ENCODE data around the gene SLC2A14.
"Not testable (repeated sequence)": the region's sequence is repeated elsewhere in the genome, so short reads cannot be mapped to it uniquely, and the experiment has no call there.

The SLC2A14 gene

DNA sequence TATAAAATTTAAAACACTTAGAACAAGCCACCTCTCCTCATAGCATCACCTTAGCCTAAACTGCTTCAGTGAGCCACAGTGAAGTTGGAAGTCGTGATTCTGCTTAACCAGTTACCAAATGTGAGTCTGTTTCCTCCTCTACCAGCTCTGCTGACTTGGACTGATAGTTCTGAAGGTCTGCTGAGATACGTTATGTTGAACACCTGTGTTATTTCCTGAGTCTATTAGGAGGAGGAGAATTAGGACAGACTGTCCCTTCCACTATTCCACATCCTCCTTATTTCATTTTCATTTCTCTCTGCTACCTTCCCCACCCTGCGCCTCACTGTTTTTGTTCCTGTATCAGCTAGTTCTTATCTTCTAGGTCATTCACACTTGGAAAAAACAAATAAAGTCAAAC, 2.4 kb downstream of the SLC2A14 start:
- DNase-seq (ENCODE audit: low spot score) (no peak), FAIRE-seq (no peak)

- no peak for DNase-seq (ENCODE audit: low spot score)
- no peak for FAIRE-seq
Observed at GRCh38 chr12:7869137-7869536, 3.6 kb downstream of the SLC2A14 start.

GRCh38 chr12:7868391-7868790, 4.3 kb downstream of the SLC2A14 start:
- no peak for FAIRE-seq
- no peak for DNase-seq (ENCODE audit: low spot score)

DNA sequence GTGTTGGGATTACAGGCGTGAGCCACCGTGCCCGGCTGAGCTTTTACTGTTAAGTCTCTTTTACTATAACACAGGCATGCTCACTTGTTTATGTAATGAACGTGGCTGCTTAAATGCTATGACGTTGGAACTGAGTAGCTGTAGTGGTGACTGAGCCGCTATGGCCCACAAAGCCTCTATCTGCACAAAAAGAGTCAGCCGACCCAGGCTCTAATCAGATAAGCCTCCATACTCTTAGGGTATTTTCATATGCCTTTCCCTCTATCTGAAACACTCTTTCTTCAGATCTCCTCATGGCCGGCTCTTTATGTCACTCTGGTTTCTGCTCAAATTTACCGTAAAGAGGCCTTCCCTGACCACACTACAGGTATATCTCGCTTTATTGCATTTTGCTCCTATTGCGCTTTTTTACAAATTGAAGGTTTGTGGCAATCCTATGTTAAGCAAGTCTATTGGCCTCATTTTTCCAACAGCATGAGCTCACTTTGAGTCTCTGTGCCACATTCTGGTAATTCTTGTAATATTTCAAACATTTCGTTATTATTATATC, 8.0 kb downstream of the SLC2A14 start:
- no peak for FAIRE-seq
- DNase-seq (ENCODE audit: low spot score) = no peak

DNA sequence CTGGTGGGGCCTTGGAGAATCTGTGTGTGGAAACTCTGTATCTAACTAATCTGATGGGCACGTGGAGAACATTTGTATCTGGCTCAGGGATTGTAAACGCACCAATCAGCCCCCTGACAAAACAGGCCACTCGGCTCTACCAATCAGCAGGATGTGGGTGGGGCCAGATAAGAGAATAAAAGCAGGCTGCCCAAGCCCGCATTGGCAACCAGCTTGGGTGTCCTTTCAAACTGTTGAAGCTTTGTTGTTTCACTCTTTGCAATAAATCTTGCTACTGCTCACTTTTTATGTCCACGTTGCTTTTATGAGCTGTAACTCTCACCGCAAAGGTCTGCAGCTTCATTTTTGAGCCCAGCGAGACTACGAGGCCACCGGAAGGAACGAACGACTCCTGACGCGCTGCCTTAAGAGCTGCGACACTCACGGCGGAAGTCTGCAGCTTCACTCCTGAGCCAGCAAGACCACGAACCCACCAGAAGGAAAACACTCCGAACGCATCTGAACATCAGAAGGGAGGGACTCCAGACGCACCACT, 9.8 kb downstream of the SLC2A14 start:
- not testable (repeated sequence) for FAIRE-seq; DNase-seq (ENCODE audit: low spot score)

DNA sequence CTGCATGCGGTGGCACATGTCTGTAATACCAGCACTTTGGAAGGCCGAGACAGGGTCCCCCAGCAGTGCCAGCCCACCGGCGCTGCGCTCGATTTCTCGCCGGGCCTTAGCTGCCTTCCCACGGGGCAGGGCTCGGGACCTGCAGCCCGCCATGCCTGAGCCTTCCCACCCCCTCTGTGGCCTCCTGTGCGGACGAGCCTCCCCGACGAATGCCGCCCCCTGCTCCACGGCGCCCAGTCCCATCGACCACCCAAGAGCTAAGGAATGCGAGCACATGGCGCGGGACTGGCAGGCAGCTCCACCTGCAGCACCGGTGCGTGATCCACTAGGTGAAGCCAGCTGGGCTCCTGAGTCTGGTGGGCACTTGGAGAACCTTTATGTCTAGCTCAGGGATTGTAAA, 10.4 kb downstream of the SLC2A14 start:
- not testable (repeated sequence) for DNase-seq (ENCODE audit: low spot score); FAIRE-seq

- DNase-seq (ENCODE audit: low spot score) (no peak), FAIRE-seq (no peak)
Observed at GRCh38 chr12:7859552-7859951, 13.2 kb downstream of the SLC2A14 start.

- DNase-seq (ENCODE audit: low spot score) = no peak
- no peak for FAIRE-seq
Observed at GRCh38 chr12:7857971-7858370, 14.7 kb downstream of the SLC2A14 start.

DNA sequence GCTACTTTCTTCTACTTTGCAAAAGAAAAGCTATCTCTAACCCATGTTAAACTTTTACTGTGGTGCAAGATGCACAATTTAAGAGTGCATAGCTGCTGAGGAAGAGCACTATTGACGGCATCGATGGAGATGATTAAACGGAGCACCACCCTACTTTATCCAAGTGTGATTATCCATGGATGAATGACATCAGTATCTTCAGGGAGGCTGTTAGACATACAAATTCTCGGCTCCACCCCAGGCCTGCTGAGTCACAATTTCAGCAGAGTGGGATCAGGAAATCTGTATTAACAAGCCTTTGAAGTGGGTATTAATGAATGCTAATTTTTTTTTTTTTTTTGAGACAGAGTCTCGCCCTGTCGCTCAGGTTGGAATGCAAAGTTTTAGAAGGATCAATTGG, 16.2 kb downstream of the SLC2A14 start:
- no peak for DNase-seq (ENCODE audit: low spot score)
- no peak for FAIRE-seq

GRCh38 chr12:7853557-7853956, 19.2 kb downstream of the SLC2A14 start:
- FAIRE-seq (no peak), DNase-seq (ENCODE audit: low spot score) (no peak)

DNA sequence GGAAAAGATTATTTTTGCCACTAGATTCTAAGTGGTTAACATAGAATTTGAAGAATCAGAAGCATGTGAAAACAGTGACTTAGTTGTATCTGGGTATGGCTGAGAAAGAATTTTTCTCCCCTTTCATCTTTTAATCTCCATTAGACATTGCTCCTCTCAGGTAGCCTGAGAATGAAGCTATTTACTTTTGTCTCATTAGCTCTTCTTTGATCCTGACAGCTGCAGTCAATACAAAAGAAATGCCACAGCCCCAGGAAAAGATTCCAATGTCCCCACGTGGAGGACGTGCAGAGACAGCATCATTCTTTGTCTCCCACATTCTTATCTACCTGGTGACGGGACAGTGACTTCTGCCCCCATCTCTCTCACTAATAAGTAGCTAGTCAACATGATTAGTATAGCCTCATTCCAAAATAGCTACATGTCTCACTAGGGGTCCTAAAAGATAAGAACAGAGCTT, 21.1 kb downstream of the SLC2A14 start:
- peak; percentile 97 for FAIRE-seq
- DNase-seq (ENCODE audit: low spot score) = not testable (repeated sequence)

DNA sequence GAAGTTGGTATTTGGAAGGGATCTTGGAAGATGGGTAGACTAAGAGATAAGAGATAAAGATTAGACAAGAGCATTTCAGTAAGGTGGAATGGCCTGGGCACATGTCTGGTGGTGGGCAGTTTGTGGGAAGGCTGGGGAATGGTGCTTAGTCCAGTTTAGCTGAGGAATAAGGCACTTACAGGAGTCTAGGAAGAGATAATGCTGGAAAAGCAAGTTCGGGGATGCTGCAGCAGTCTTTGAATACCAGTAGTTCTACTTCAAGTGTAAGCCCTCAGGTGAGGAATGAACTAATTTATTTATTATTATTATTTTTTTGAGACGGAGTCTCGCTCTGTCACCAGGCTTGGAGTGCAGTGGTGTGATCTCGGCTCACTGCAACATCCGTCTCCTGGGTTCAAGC, 22.6 kb downstream of the SLC2A14 start:
- not testable (repeated sequence) for DNase-seq (ENCODE audit: low spot score); FAIRE-seq

GRCh38 chr12:7848098-7848422, 24.7 kb downstream of the SLC2A14 start:
- FAIRE-seq; DNase-seq (ENCODE audit: low spot score): not testable (repeated sequence)

GRCh38 chr12:7847226-7848097, 25.3 kb downstream of the SLC2A14 start:
- FAIRE-seq = peak; percentile 80

DNA sequence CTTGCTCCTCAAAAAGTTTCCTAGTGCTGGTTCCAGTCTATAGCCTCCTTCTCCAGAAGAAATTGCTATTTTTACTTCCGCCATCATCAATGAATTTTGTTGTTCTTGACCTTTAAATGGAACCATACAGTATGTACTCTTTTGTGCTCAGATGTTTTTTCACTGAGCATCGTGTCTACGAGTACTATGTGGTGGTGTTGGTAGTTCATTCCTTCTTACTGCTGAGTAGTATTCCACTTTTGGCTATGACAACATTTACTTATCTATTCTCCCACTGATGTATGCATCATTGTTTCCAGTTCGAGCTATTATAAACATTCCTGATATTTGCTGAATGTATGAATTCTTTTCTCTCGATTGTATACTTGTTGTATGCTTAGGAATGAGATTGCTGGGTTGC, 28.6 kb downstream of the SLC2A14 start:
- DNase-seq (ENCODE audit: low spot score) (no peak), FAIRE-seq (no peak)

More at GRCh38 chr12:7847226-7848097, 25.3 kb downstream of the SLC2A14 start:
- DNase-seq (ENCODE audit: low spot score) = not testable (repeated sequence)

DNA sequence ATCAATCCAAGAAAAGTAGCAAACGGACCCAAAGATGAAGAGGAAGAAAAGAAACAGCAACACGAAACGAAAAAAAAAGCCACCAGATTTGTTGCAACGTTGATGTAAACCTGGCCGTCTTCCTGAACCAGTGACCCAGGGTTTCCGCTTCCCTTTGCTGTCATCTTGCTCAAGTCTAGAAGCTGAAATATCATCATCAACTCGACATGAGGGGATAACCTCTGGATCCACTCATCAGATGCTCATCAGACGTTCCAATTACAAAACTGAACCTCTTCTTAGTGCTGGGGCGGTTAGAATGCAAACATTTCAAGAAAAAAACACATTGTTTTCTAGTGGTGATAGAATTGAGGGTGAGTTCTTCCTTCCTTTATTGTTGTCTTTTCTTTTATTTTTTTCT, 29.1 kb downstream of the SLC2A14 start:
- peak; percentile 94 for FAIRE-seq
- DNase-seq (ENCODE audit: low spot score) = not testable (repeated sequence)

DNA sequence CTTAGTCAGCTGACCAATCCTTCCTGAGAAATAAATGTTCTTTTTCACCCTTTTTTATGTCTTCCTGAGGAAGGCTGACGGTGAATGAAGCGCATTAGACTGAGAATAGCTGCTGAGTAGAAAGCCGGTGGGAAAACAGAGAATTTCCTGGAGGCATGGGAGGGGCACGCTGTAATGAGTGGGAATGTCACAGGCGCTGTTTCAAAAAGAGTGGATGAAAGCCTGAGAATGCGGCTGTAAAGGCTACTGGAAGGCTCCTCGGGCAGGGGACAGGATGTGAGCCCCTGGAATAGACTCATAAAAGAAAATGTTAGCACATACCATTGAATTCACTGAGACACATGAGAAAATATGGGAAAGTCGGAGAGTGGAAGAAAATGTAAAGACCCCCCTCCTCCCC, 29.6 kb downstream of the SLC2A14 start:
- not testable (repeated sequence) for DNase-seq (ENCODE audit: low spot score); FAIRE-seq

DNA sequence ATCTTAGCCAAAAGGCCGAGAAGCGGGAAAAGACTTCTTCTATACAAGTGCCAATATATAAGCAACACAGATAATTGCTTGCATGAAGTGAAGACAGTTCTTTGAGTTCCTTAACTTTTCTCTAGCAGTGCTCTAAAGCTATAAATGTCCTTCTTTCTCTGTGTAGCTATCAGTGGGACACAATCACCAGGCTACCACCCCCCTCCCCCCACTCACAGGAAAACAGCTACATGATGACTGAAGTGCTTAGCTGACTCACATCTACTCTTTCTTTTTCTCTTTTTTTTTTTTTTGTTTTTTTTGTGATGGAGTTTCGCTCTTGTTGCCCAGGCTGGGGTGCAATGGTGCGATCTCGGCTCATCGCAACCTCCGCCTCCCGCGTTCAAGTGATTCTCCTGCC, 30.3 kb downstream of the SLC2A14 start:
- DNase-seq (ENCODE audit: low spot score); FAIRE-seq: not testable (repeated sequence)

DNA sequence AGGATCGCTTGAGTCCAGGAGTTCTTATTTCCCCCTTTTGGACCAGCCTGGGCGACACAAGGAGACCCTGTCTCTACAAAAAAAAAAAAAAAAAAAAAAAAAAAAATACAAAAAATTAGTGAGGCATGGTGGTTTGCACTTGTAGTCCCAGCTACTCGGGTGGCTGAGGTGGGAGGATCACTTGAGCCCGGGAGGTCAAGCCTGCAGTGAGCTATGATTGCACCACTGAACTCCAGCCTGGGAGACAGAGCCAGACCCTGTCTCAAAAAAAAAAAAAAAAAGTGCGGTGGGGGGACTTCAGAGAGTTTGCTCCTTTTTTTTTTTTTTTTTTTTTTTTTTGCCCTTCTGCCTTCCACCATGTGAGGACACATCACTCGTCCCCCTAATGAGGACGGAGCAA, 32.9 kb downstream of the SLC2A14 start:
- not testable (repeated sequence) for FAIRE-seq; DNase-seq (ENCODE audit: low spot score)

- not testable (repeated sequence) for DNase-seq (ENCODE audit: low spot score)
- peak; percentile 96 for FAIRE-seq
Observed at GRCh38 chr12:7839226-7839625, 33.5 kb downstream of the SLC2A14 start.

DNA sequence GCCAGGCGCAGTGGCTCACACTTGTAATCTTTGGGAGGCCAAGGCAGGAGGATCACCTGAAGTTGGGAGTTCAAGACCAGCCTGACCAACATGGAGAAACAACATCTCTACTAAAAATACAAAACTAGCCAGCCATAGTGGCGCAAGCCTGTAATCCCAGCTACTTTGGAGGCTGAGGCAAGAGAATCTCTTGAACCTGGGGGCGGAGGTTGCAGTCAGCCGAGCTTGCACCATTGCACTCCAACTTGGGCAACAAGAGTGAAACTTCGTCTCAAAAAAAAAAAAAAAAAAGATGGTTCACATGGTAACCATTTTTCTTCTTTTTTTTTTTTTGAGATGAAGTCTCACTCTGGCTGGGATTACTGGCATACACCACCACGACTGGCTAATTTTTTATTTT, 35.3 kb downstream of the SLC2A14 start:
- no peak for DNase-seq (ENCODE audit: low spot score)
- FAIRE-seq = no peak

DNA sequence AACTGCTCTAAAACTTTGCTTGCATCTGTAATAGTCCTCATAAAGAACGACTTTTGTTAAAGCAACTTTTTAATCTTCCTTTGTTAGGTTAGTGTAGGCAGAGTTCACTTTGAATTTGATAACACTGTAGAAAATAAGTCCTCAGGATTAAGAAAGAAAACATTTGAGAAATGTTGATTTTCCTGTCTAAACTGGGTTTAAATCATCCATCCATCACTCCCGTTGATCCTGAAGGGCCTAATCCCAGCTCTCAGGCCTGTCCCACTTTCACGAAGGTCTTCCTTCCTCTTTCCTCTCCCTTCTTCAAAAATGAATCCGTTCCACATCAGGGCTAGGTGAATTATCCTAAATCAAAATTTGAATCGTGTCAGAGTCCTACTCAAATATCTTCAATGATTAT, 36.9 kb downstream of the SLC2A14 start:
- FAIRE-seq = no peak
- no peak for DNase-seq (ENCODE audit: low spot score)

All from urothelium cell line (cell line).